SK-N-SH (cell line): ENCODE data around the gene SLC16A10. TPM values are rescaled to one million over a fixed set of nuclear protein-coding genes. Genes with fewer than 3 reads are reported as not detected.

ENCODE experiments used
- CTCF ChIA-PET: fragments of 300-600, 350-600 bp; formaldehyde crosslinking; extraction: SDS; loops from one replicate; lab custom pipeline; 2021; lab: Yijun Ruan, JAX
- POLR2A ChIA-PET: fragments of 350-600 bp; sonication (Branson Sonifier 250); formaldehyde crosslinking; extraction: SDS; loops from one replicate; lab custom pipeline; 2020; ENCODE audit warnings: antibody characterized with exemption, inconsistent platforms; lab: Yijun Ruan, JAX
- DNase-seq: peaks from one replicate; pipeline ENCODE4 v3.0.0; 2012
- H2AFZ ChIP-seq: fragments of 200-600 bp; sonication (generic); 2 replicates; pipeline ENCODE4 v1.8.1; 2016; ENCODE audit warnings: antibody characterized with exemption, mild to moderate bottlenecking, low read depth
- H3F3A ChIP-seq: fragments of 200-600 bp; sonication (generic); replicated peaks from 2 replicates; pipeline ENCODE3; 2016; ENCODE audit warnings: antibody characterized with exemption, mild to moderate bottlenecking; ENCODE audit not compliant: insufficient read depth
- H3K27ac ChIP-seq, 2 experiments: fragments of 200-500 bp in 1 of 2; fragments of 200-600 bp in 1 of 2; sonication (Bioruptor generic) in 1 of 2; sonication (generic), shearing (Covaris generic) in 1 of 2; 2 replicates each; pipeline versions ENCODE4 v1.5.1 to v1.6.1; 2014 to 2016; ENCODE audit warnings: low read depth in 2 of 2, inconsistent platforms in 1 of 2, low read length in 1 of 2, mild to moderate bottlenecking in 1 of 2, mixed read lengths in 1 of 2
- H3K27me3 ChIP-seq: fragments of 200-600 bp; sonication (generic), shearing (Covaris generic); 2 replicates; pipeline ENCODE4 v1.6.1; 2016; ENCODE audit warnings: mixed run types; ENCODE audit not compliant: insufficient read depth
- H3K36me3 ChIP-seq, 2 experiments: fragments of 200-500 bp in 1 of 2; fragments of 200-600 bp in 1 of 2; sonication (Bioruptor generic) in 1 of 2; sonication (generic) in 1 of 2; replicated peaks in 1 of 2; 2 replicates each; pipeline versions ENCODE3 to v1.5.1; 2014 to 2016; ENCODE audit warnings: low read length in 1 of 2, mild to moderate bottlenecking in 1 of 2; ENCODE audit not compliant: insufficient read depth in 2 of 2, control insufficient read depth in 1 of 2
- H3K4me1 ChIP-seq, 2 experiments: fragments of 200-500 bp in 1 of 2; fragments of 200-600 bp in 1 of 2; sonication (Bioruptor generic) in 1 of 2; sonication (generic), shearing (Covaris generic) in 1 of 2; 2 replicates each; pipeline versions ENCODE4 v1.5.1 to v1.6.1; 2014 to 2016; ENCODE audit warnings: low read depth in 1 of 2, low read length in 1 of 2, mixed run types in 1 of 2; ENCODE audit not compliant: insufficient read depth in 2 of 2, control insufficient read depth in 1 of 2
- H3K4me2 ChIP-seq: fragments of 200-600 bp; sonication (generic), shearing (Covaris generic); 2 replicates; pipeline ENCODE4 v1.6.1; 2017; ENCODE audit warnings: mixed run types
- H3K4me3 ChIP-seq, 2 experiments: fragments of 200-500 bp in 1 of 2; fragments of 200-600 bp in 1 of 2; sonication (Bioruptor generic) in 1 of 2; sonication (generic), shearing (Covaris generic) in 1 of 2; 2 replicates each; pipeline versions ENCODE4 v1.5.1 to v1.8.1; 2014 to 2016; ENCODE audit warnings: low read depth in 2 of 2, inconsistent platforms in 1 of 2, low read length in 1 of 2, mild to moderate bottlenecking in 1 of 2, mixed read lengths in 1 of 2, moderate library complexity in 1 of 2
- H3K79me2 ChIP-seq: fragments of 200-600 bp; sonication (generic); 2 replicates; pipeline ENCODE4 v1.8.1; 2017; ENCODE audit warnings: mild to moderate bottlenecking; ENCODE audit not compliant: insufficient read depth
- H3K9ac ChIP-seq: fragments of 200-600 bp; sonication (generic); 2 replicates; pipeline ENCODE4 v1.6.1; 2017; ENCODE audit warnings: mixed run types
- H3K9me2 ChIP-seq: fragments of 200-600 bp; sonication (generic); 2 replicates; pipeline ENCODE4 v1.6.1; 2017; ENCODE audit warnings: mixed run types
- H3K9me3 ChIP-seq: fragments of 200-600 bp; sonication (generic); 2 replicates; pipeline ENCODE4 v1.6.1; 2017; ENCODE audit warnings: mixed run types, mild to moderate bottlenecking, moderate library complexity
- H4K20me1 ChIP-seq: fragments of 200-600 bp; sonication (generic); 2 replicates; pipeline ENCODE4 v1.6.1; 2017; ENCODE audit warnings: mild to moderate bottlenecking, mixed run types; ENCODE audit not compliant: insufficient read depth
- FOSL2 ChIP-seq: IDR thresholded peaks from 2 replicates; pipeline ENCODE4 v1.4.0; 2012; ENCODE audit warnings: low read depth, mild to moderate bottlenecking, moderate library complexity, borderline replicate concordance
- FOXJ3 ChIP-seq: sonication (generic); formaldehyde crosslinking; IDR thresholded peaks from 2 replicates; pipeline ENCODE4 v1.5.1; 2020; ENCODE audit warnings: mild to moderate bottlenecking, missing genetic modification reagents
- GABPA ChIP-seq: IDR thresholded peaks from 2 replicates; pipeline ENCODE4 v1.4.0; 2012; ENCODE audit warnings: low read depth, mild to moderate bottlenecking
- NRF1 ChIP-seq: IDR thresholded peaks from 2 replicates; pipeline ENCODE4 v1.6.1; 2012; ENCODE audit warnings: low read depth, mild to moderate bottlenecking, low read length
- POLR2AphosphoS5 ChIP-seq: IDR thresholded peaks from 2 replicates; pipeline ENCODE4 v1.6.1; 2012; ENCODE audit warnings: low read depth, low read length
- RCOR1 ChIP-seq: fragments of 150-350 bp; IDR thresholded peaks from 2 replicates; pipeline ENCODE4 v1.6.1; 2017; ENCODE audit warnings: antibody characterized with exemption, low read length
- RFX5 ChIP-seq: IDR thresholded peaks from 2 replicates; pipeline ENCODE4 v1.6.1; 2012; ENCODE audit warnings: mild to moderate bottlenecking, improper control_type of control experiment, low read length
- SIN3A ChIP-seq: IDR thresholded peaks from 2 replicates; pipeline ENCODE4 v1.6.1; 2012; ENCODE audit warnings: low read depth, mild to moderate bottlenecking, low read length, moderate library complexity, borderline replicate concordance
- TAF1 ChIP-seq: IDR thresholded peaks from 2 replicates; pipeline ENCODE4 v1.6.1; 2012; ENCODE audit warnings: low read depth, mild to moderate bottlenecking, low read length, moderate library complexity, borderline replicate concordance
- TCF12 ChIP-seq: IDR thresholded peaks from 2 replicates; pipeline ENCODE4 v1.4.0; 2012
- WGBS: methylation state at CpG from one replicate; pipeline ENCODE4 v1.1.6; 2017; ENCODE audit warnings: low lambda C conversion rate; 5-methylcytosine and 5-hydroxymethylcytosine counted together
- polyA plus RNA-seq, 3 experiments: library from polyadenylated mRNA; depleted of rRNA; stranded (reverse); fragments of >200 nt; gene quantifications; 2 replicates each; pipeline ENCODE4 v1.2.3, GENCODE V29; 2012
- TF ChIP-seq, protein P1 (sequence below): fragments of 150-350 bp; IDR thresholded peaks from 2 replicates; pipeline ENCODE4 v1.6.1; 2017; ENCODE audit warnings: antibody characterized with exemption, low read length, low read depth, borderline replicate concordance
- TF ChIP-seq, protein P2 (sequence below): IDR thresholded peaks from 2 replicates; pipeline ENCODE4 v1.4.0; 2012; ENCODE audit warnings: low read depth
- TF ChIP-seq, protein P3 (sequence below): IDR thresholded peaks from 2 replicates; pipeline ENCODE4 v1.4.0; 2012; ENCODE audit warnings: low read depth, borderline replicate concordance
- TF ChIP-seq, protein P4 (sequence below): IDR thresholded peaks from 2 replicates; pipeline ENCODE4; 2012
- TF ChIP-seq, protein P5 (sequence below): IDR thresholded peaks from 2 replicates; pipeline ENCODE4 v1.6.1; 2012; ENCODE audit warnings: mild to moderate bottlenecking, low read depth, low read length, moderate library complexity

The SLC16A10 gene
- polyA plus RNA-seq, 1 of the 3 experiments (the other 2 are of a cell fraction): 0.12 TPM

DNA sequence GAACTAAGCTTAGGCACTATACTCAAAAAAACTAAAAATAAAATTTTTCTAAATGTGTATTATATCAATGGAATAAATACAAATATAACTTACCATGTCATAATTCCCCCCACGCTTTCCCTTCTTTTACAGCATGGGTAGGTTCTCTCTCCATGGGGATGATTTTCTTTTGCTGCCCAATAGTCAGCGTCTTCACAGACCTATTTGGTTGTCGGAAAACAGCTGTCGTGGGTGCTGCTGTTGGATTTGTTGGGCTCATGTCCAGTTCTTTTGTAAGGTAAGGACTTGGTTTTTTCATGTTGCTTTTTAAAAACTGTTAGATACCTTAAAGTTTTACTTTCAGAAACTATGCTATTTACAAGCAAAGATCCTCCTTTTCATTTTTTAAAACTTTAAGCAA is 85.3 kb downstream of the SLC16A10 start:
- H3K4me1 ChIP-seq: no peaks in the 10 kb centered on the region
- CTCF ChIA-PET: interaction anchor here (1.6 kb wide), 2 partner anchors 10 to 38 kb away, joined by 5 to 6 read pairs; no protein-coding TSS in a partner anchor
- no peaks in the 10 kb centered on the region for H3K36me3 ChIP-seq
- POLR2A ChIA-PET: no interaction called here
- no peaks in the 10 kb centered on the region for H4K20me1 ChIP-seq
- H3K9ac ChIP-seq: no peak overlapping the region
- no peaks in the 10 kb centered on the region for H3K9me2 ChIP-seq
- no peak overlapping the region for H3K27ac ChIP-seq
- H2AFZ ChIP-seq: no peak overlapping the region
- WGBS: 75% methylated on average over 4 of the region's 4 CpGs
- H3K27me3 ChIP-seq: no peaks in the 10 kb centered on the region; the same call in 1 of the 2 replicates
- H3K4me2 ChIP-seq: no peak overlapping the region
- no peaks in the 10 kb centered on the region for H3K79me2 ChIP-seq
- DNase-seq: no peak
- H3F3A ChIP-seq: no peaks in the 10 kb centered on the region
- no peak for TF ChIP-seq TAF1
- TF ChIP-seq, protein P1, sequence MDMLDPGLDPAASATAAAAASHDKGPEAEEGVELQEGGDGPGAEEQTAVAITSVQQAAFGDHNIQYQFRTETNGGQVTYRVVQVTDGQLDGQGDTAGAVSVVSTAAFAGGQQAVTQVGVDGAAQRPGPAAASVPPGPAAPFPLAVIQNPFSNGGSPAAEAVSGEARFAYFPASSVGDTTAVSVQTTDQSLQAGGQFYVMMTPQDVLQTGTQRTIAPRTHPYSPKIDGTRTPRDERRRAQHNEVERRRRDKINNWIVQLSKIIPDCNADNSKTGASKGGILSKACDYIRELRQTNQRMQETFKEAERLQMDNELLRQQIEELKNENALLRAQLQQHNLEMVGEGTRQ: no peak
- no peak for TF ChIP-seq GABPA
- TF ChIP-seq, protein P2, sequence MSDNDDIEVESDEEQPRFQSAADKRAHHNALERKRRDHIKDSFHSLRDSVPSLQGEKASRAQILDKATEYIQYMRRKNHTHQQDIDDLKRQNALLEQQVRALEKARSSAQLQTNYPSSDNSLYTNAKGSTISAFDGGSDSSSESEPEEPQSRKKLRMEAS: no peak
- TF ChIP-seq RCOR1: no peak
- no peak for TF ChIP-seq POLR2AphosphoS5
- TF ChIP-seq TCF12: no peak
- TF ChIP-seq, protein P3, sequence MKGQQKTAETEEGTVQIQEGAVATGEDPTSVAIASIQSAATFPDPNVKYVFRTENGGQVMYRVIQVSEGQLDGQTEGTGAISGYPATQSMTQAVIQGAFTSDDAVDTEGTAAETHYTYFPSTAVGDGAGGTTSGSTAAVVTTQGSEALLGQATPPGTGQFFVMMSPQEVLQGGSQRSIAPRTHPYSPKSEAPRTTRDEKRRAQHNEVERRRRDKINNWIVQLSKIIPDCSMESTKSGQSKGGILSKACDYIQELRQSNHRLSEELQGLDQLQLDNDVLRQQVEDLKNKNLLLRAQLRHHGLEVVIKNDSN: no peak
- no peak for TF ChIP-seq FOSL2
- TF ChIP-seq, protein P4, sequence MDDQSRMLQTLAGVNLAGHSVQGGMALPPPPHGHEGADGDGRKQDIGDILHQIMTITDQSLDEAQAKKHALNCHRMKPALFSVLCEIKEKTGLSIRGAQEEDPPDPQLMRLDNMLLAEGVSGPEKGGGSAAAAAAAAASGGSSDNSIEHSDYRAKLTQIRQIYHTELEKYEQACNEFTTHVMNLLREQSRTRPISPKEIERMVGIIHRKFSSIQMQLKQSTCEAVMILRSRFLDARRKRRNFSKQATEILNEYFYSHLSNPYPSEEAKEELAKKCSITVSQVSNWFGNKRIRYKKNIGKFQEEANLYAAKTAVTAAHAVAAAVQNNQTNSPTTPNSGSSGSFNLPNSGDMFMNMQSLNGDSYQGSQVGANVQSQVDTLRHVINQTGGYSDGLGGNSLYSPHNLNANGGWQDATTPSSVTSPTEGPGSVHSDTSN: no peak
- TF ChIP-seq NRF1: no peak
- no peak for TF ChIP-seq RFX5
- TF ChIP-seq FOXJ3: no peak
- TF ChIP-seq SIN3A: no peak
- TF ChIP-seq, protein P5, sequence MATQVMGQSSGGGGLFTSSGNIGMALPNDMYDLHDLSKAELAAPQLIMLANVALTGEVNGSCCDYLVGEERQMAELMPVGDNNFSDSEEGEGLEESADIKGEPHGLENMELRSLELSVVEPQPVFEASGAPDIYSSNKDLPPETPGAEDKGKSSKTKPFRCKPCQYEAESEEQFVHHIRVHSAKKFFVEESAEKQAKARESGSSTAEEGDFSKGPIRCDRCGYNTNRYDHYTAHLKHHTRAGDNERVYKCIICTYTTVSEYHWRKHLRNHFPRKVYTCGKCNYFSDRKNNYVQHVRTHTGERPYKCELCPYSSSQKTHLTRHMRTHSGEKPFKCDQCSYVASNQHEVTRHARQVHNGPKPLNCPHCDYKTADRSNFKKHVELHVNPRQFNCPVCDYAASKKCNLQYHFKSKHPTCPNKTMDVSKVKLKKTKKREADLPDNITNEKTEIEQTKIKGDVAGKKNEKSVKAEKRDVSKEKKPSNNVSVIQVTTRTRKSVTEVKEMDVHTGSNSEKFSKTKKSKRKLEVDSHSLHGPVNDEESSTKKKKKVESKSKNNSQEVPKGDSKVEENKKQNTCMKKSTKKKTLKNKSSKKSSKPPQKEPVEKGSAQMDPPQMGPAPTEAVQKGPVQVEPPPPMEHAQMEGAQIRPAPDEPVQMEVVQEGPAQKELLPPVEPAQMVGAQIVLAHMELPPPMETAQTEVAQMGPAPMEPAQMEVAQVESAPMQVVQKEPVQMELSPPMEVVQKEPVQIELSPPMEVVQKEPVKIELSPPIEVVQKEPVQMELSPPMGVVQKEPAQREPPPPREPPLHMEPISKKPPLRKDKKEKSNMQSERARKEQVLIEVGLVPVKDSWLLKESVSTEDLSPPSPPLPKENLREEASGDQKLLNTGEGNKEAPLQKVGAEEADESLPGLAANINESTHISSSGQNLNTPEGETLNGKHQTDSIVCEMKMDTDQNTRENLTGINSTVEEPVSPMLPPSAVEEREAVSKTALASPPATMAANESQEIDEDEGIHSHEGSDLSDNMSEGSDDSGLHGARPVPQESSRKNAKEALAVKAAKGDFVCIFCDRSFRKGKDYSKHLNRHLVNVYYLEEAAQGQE: no peak
- no peaks in the 10 kb centered on the region for H3K9me3 ChIP-seq
- no peak overlapping the region for H3K4me3 ChIP-seq
